D341Med (cell line): ENCODE data around the gene ADAM33.

Experiments
- DNase-seq: peaks from one replicate; pipeline ENCODE4 v3.0.0; 2012; ENCODE audit warnings: low spot score

ADAM33 gene

DNA sequence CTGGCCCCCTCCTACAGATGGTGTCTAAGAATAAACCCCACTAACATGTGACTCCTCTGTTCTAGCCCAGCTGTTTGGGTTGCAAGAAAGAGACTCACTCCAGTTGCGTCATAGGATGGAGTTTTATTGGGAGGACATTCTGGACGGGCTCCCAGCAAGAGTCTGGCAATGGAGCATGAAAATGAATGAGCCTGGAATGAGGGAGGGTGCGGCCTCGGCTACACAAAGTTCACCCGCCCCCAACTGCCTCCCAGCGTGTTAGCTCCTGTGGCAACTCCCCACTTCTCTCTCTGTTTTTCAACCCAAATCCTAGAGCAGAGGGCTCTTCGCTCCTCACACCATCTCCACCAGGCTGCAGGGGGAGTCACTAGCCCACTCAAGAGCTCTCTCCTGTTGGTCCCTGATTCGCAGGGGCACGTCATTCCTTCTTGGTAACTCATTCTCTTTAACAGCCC, 5.1 kb upstream of the ADAM33 start:
- DNase-seq = no peak

DNA sequence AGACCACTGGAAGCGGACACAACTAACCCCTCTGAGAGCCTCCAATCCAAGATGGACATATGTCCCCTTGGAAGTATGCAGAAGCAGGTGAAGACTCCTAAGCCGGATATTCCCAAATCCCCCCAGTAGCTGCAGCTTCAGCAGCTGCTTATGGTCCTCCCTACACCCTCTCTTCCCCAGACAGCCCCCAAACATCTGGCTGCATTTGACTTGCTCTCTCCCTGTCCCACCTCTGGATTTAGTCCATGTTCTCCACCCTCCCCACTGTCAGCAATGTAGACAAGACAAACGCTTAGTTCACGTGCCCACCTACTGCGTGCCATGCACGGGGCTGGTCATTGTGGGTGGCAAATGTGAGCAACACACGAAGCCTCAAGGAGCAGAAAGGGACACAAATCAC, 4.6 kb upstream of the ADAM33 start:
- DNase-seq = no peak

GRCh38 chr20:3685341-3685740, 3.5 kb upstream of the ADAM33 start:
- DNase-seq = no peak

GRCh38 chr20:3681352-3681930, 369 bp downstream of the ADAM33 start:
- no peak for DNase-seq

GRCh38 chr20:3680701-3681351, 984 bp downstream of the ADAM33 start:
- DNase-seq = no peak

DNA sequence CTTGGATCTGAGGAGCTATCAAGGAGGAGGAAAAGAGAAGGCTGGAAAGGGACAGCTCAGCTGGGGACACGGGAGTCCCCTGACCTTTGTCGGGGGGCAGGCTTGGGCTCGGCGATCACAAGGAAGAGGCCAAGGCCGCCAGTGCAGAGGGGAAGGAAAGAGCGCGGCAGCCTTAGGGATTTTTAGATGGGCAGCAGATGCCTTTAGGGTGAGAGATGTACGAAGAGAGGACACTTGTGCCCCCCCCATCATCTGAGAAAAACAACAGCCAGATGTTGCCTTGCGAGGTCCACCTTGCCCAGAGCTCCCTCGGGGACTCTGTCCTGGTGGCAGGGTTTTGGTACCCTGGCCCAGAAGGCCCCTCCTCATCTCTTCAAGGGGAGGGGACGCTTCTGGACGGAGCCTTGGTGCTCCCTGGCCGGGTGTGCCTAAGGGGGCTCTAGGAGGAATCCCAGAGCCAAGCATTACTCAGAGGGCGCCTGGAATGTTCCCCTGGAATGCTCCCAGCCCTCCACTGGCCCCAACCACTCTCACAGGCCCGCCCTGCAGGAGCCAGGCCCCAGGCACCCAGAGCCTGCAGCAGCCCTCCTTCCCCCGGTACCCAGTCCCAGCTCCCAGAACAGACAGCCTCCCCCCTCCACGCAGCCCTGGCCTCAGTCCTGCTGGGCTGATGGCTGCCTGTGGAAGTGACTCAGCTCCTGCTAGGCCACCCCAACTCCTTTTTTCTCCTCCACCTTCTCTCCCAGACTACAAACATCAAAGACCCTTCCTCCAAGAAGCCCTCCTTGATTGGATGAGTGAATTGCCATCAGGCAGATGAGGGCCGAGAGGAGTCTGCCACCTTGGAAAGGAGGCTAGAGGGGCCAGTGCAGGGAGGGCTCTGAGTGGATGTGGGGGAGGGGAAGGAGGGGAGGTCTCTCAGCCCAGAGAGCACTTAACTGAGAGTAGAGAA, 1.8 kb downstream of the ADAM33 start:
- DNase-seq = no peak

GRCh38 chr20:3678856-3679720, 2.7 kb downstream of the ADAM33 start:
- no peak for DNase-seq

- no peak for DNase-seq
These were observed 3.6 kb downstream of the ADAM33 start for GRCh38 chr20:3678198-3678597.

DNA sequence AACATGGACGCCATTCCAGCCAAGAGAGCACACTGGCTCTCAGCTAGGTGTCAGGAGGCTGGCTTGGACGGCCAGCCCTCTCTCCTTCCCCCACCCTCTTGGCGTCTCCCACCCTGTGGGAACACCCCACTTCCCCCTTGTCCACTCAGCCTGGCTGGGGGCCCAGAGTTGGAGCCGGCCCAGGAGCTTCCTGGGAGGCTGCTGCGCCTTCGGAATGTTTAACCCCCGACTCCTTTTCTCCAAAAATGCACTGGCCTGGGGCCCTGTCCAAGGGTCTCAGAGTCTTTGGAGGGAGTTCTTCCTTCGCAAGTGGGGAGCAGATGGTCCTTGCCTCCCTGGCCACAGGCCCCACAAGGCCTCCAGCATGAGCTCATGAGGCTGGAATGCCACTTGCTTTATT, 4.1 kb downstream of the ADAM33 start:
- DNase-seq = no peak

DNA sequence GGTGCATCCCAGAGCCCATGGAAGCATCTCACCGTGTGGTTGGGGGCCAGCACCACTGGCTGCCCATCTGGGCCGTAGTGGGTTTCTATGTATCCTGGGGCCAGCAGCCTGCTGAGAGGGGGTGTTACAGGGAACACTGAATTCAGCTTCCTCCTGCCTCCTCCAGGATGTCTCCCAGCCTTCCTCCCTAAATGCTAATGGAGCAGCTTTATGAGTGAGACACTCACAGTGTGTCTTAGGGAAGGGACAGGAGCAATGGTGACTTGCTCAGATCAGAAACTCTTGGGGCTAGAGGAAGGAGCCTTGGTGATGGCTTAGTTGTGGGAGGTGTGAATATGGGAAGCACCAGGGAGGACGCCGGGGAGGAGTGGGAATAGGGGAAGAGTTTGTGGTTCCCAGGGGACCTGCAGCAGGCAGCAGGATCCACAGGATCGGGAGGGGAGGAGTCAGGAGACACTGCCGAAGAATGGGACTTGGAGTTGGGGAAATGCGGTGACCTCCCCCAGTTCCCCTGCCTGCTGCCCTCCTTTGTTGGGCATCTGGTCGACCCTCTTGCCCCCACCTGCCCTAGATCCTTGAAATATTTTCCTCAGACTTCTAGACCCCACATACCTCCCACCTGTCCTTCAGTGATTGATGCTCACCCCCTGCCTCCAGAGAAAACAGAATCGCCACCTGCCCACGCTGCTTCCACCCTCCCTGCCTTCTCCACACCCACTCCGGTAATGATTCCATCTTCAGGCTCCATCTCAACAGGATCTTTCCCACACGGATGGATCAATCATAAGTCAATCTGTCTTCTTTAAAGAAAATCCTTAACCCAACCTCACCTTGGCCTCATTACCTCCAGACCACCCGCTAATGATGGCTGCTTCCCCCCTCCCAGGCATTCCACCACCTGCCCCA, 6.6 kb downstream of the ADAM33 start:
- no peak for DNase-seq

- DNase-seq = no peak
These were observed 7.4 kb downstream of the ADAM33 start for GRCh38 chr20:3674447-3674846.

DNA sequence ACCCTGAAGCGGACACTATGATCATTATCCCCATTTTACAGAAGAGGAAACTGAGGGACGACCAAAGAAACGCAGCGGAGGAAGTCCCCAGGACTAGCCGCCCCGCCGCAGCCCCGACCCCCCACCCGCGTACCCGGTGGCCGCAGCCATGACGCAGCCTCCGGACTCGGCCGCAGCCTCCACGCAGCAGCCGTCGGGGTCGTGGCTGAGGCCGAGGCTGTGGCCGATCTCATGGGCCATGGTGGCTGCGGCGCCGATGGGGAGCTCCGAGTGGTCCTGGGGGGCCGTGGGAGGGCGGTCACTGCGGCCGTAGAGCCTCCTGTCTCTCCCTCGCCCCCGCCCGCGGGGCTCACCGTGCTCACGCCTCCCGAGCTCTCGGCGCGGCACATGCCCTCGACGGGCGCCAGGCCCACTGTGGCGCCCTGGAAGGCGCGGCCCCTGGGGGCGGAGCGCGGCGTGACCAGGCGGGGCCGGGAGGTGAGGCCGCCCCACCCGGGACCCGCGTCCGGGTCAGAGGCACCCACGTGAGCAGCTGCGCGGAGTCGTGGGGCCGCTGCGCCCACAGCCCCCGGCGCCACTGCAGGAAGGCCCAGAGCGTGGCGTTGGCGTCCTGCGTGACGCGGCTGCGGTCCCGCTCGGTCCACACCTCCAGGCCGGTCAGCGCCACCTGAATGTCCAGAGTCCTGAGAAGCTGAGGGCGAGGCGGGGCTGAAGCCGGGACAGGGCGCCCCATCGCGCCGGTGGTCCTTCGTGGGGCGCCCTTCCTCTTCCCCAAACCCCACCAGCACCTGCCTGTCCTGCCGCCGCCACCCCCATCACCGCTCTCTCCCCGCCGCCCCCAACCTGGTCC, 8.4 kb downstream of the ADAM33 start:
- DNase-seq = no peak

DNA sequence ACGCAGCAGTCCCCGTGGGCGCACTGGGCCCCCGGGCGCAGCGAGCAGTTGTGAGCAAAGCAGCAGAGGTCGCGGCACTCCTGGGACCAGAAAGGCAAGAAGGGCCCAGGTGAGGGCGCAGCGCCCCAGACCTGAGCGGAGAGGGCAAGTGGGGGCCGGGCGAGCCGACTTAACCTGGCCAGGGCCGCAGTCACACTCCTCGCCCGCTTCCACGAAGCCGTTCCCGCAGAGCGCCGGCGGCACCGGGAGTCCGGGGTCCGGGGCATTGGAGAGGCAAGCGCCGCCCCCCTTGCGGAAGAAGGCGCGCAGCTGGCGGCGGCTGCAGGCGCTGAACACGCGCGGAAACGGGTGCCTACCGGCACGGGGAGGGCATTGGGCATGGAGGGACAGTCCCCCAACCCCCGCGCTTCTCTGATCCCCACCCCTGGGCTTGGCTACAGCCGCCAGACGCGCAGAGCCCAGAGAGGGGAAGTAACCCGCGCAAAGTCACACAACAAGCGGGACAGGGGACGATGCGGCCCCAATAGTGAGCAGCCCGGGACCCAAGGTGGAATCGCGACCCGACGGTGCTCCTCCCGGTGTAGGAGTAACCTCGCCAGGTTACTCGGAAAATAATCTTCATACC, 9.2 kb downstream of the ADAM33 start:
- no peak for DNase-seq

DNA sequence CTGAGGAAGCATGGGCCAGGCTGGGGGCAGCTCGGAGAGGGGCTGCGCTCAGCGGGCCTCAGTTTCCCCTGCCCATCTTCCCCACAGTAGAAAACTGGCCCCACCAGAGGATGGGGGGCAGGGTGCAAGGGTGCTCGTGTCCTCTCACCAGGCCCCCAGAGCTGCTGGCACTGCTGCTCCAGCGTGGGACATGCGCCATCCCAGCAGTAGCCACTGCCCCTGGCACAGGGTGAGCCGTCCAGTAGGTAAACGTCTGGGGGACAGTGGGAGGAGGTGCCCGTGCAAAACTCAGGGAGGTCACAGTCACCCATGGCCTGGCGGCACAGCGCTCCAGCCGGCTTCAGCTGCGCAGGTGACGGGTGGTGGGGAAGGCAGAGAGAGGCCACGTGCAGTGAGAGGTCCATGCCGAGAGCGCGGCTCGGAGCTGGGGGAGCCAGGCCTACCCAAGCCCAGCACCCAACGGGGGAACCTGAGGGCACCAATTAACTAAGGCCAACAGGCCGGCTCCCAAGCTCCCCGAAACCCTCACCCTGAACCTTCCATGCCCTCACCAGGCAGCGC, 9.7 kb downstream of the ADAM33 start:
- no peak for DNase-seq

DNA sequence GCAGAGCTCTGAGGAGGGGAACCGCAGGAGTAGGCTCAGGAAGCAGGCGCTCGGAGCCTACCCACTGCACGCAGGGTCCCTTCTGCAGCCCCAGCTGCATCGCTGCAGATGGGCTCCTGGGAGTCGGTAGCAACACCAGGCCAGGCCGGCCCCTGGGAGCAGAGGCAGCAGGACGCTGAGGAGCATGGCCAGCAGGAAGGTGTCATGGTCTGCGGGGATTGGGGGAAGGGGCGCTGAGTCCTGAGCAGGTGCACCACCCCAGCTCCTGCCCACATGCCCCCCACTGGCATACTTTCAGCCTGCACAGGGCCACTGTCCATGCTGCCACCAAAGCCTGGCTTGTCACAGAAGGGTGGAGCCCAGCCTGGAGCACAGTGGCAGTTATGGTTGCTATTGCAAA, 10.9 kb downstream of the ADAM33 start:
- DNase-seq = no peak

DNA sequence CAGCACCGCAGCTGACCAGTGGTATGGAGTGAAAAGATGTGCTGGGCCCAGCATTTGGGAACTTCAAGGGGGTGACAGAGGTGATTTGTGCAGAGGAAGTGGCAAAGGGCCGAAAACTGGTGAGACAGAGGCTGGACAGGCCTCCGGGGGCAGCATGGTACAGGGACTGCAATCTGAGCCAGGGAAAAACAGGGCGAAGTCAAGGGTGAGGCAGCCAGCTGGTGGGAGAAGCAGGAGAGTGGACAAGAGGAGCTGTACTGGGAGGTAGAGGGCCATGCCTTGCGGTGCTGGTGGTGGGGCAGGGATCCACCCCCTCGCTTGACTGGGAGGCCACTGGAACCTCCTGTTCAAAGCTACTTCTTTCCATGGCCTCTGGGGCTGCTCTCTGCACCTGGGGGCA, 11.3 kb downstream of the ADAM33 start:
- no peak for DNase-seq

DNA sequence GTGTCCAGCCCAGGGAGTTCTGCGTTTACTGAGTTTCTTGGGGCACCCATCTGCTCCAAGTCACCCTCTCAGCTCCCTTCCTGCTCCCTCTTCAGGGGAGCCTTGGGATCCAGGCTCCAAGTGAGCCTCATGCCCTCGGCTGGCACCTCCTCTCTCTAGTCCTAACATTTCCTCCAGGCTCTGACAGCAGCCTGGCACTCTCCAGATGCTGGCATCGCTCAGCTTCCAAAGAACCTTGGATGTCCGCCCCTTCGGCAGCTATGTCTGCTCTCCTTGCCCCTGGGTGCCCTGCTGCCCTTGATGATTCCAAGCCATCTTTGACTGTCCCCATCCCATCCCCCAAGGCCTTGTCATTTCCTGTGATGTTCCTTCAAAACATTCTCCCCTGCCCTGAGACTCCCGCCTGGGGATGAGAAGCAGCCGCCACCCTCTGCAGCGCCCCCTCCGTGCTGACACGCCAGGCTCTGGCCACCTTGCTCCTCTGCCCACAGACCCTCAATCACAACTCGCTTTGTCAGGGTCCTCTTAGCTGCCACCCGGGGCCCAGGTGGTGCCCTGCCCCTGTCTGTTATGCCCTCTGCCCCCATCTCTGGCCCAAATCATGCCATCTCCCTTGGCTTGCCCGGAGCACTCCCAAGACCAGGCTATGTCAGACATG, 12.0 kb downstream of the ADAM33 start:
- no peak for DNase-seq

- DNase-seq = no peak
These were observed 14.3 kb downstream of the ADAM33 start for GRCh38 chr20:3667434-3668037.
